SU-DHL-6 (cell line): ENCODE measurements around the gene MME.
"Not testable (repeated sequence)": the region's sequence is repeated elsewhere in the genome, so short reads cannot be mapped to it uniquely, and the experiment has no call there.

ENCODE experiments used
- H2AFZ ChIP-seq: fragments of 200-600 bp; sonication (generic); 2 replicates; pipeline ENCODE4 v1.6.1; 2014; ENCODE audit warnings: low read depth, mild to moderate bottlenecking, moderate library complexity, mixed read lengths, antibody characterized with exemption, low read length; ENCODE audit not compliant: severe bottlenecking
- H3F3A ChIP-seq: fragments of 200-600 bp; shearing (Covaris generic); 2 replicates; pipeline ENCODE4 v1.6.0; 2016; ENCODE audit warnings: antibody characterized with exemption, mild to moderate bottlenecking; ENCODE audit not compliant: insufficient read depth
- H3K27ac ChIP-seq: fragments of 200-600 bp; sonication (generic); 2 replicates; pipeline ENCODE4 v1.5.1; 2016; ENCODE audit warnings: low read depth, mild to moderate bottlenecking, low read length, moderate library complexity, mixed read lengths
- H3K27me3 ChIP-seq: fragments of 200-600 bp; sonication (generic), shearing (Covaris generic); 2 replicates; pipeline ENCODE4 v1.6.0; 2014; ENCODE audit warnings: mild to moderate bottlenecking, low read length
- H3K36me3 ChIP-seq: fragments of 200-600 bp; sonication (generic); 2 replicates; pipeline ENCODE4 v1.6.1; 2014; ENCODE audit warnings: mild to moderate bottlenecking, low read length, mixed read lengths
- H3K4me2 ChIP-seq: fragments of 300-600, 200-600 bp; shearing (Covaris generic), sonication (generic); 2 replicates; pipeline ENCODE4 v1.6.0; 2014; ENCODE audit warnings: low read length, low read depth, mild to moderate bottlenecking; ENCODE audit not compliant: poor library complexity, severe bottlenecking
- H3K4me3 ChIP-seq: fragments of 200-600 bp; sonication (generic); 2 replicates; pipeline ENCODE4 v1.5.1; 2014; ENCODE audit warnings: antibody characterized with exemption, low read length, mild to moderate bottlenecking, mixed read lengths; ENCODE audit not compliant: insufficient read depth, poor library complexity, severe bottlenecking
- H3K79me2 ChIP-seq: fragments of 200-600 bp; sonication (generic); 2 replicates; pipeline ENCODE4 v1.6.1; 2014; ENCODE audit warnings: mild to moderate bottlenecking, low read length, moderate library complexity; ENCODE audit not compliant: insufficient read depth
- H3K9ac ChIP-seq: fragments of 200-600 bp; sonication (generic); 2 replicates; pipeline ENCODE4 v1.7.0; 2014; ENCODE audit warnings: mild to moderate bottlenecking, low read length
- H3K9me2 ChIP-seq: fragments of 200-600 bp; sonication (generic); replicated peaks from 2 replicates; pipeline ENCODE4 v1.6.1; 2014; ENCODE audit warnings: low read length; ENCODE audit not compliant: insufficient read depth
- H3K9me3 ChIP-seq: fragments of 200-600 bp; sonication (generic); 2 replicates; pipeline ENCODE4 v1.6.1; 2014; ENCODE audit warnings: low read length, mixed read lengths; ENCODE audit not compliant: insufficient read depth
- H4K20me1 ChIP-seq: fragments of 200-600 bp; sonication (generic); 2 replicates; pipeline ENCODE4 v1.6.1; 2014; ENCODE audit warnings: low read depth, mild to moderate bottlenecking, antibody characterized with exemption, low read length, moderate library complexity, mixed read lengths
- CTCF ChIP-seq: fragments of 200-600 bp; sonication (generic); IDR thresholded peaks from one replicate; pipeline ENCODE4 v1.5.1; 2017; ENCODE audit warnings: antibody characterized with exemption, mild to moderate bottlenecking, low read length, moderate library complexity; ENCODE audit not compliant: insufficient read depth, poor library complexity, severe bottlenecking
- EZH2phosphoT487 ChIP-seq: fragments of 200-600 bp; sonication (generic), shearing (Covaris generic); conservative IDR thresholded peaks from 2 replicates; pipeline ENCODE4 v1.6.1; 2018; ENCODE audit warnings: mild to moderate bottlenecking, antibody characterized with exemption, low read length, moderate library complexity, mixed read lengths

The MME gene

DNA sequence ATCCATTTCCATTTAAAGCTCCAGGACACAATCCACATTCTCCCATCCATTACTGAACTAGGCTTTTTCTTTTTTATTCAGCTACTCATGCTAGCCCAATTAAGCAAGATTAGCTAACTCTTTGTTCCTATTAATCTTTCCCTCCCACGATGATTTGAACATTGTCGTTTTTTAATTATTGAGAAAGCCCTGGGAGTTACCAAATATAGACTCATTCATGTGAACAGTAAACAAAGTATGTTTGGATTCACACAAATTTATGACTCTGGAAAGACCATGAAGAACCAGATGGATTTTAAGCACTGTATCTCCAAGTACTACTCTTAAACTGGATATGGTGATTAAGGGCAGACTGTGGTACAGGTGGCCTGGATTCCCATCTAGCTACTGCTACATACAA lies 131.1 kb downstream of the MME start:
- Histone ChIP-seq H3K4me2 (no peak overlapping the region), H3K36me3 (no peaks in the 10 kb centered on the region), H3K9me3 (no peaks in the 10 kb centered on the region), H3F3A (no peaks in the 10 kb centered on the region), H3K9me2 (no peaks in the 10 kb centered on the region), H3K27ac (no peak overlapping the region), H3K4me3 (no peak overlapping the region), H4K20me1 (no peaks in the 10 kb centered on the region), H3K9ac (no peak overlapping the region), H3K27me3 (no peaks in the 10 kb centered on the region), H2AFZ (no peak overlapping the region), H3K79me2 (no peaks in the 10 kb centered on the region)
- TF ChIP-seq EZH2phosphoT487 (no peak), CTCF (no peak)

DNA sequence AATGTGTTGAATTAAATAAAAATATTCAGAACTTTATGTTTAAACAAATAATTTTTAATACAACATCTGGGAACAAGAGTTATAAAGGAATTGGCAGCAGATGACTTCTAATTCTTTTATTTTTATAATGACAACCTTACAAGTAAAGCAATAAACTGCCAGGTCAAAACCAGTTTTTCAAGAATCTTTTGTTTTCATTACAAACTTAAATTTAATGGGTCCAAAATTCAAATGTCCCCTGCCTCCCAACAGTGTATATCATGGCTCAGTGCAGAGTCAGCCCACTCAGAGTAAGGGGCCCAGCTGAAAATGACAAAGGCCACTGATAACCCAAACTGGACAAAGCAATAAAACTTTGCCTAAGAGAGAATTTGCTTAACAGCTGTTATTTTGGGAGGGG lies 131.8 kb downstream of the MME start:
- no peaks in the 10 kb centered on the region for H3K36me3 ChIP-seq
- TF ChIP-seq EZH2phosphoT487 (no peak), CTCF (no peak)
- H3K79me2 ChIP-seq = no peaks in the 10 kb centered on the region
- no peak overlapping the region for H3K4me3 ChIP-seq
- H3F3A ChIP-seq = no peaks in the 10 kb centered on the region
- H2AFZ ChIP-seq = no peak overlapping the region
- H3K9me2 ChIP-seq = no peaks in the 10 kb centered on the region
- H3K9ac ChIP-seq = no peak overlapping the region
- no peak overlapping the region for H3K27ac ChIP-seq
- H4K20me1 ChIP-seq = no peaks in the 10 kb centered on the region
- H3K4me2 ChIP-seq = no peak overlapping the region
- H3K9me3 ChIP-seq = no peaks in the 10 kb centered on the region
- no peaks in the 10 kb centered on the region for H3K27me3 ChIP-seq

- H3K9me2 ChIP-seq, H3K27me3 ChIP-seq, H3F3A ChIP-seq, H3K79me2 ChIP-seq, H4K20me1 ChIP-seq, H3K4me3 ChIP-seq, H3K36me3 ChIP-seq, H3K9ac ChIP-seq, H3K9me3 ChIP-seq, H3K27ac ChIP-seq, H3K4me2 ChIP-seq, H2AFZ ChIP-seq: not testable (repeated sequence)
Observed at GRCh38 chr3:155216007-155216406, 135.9 kb downstream of the MME start.

DNA sequence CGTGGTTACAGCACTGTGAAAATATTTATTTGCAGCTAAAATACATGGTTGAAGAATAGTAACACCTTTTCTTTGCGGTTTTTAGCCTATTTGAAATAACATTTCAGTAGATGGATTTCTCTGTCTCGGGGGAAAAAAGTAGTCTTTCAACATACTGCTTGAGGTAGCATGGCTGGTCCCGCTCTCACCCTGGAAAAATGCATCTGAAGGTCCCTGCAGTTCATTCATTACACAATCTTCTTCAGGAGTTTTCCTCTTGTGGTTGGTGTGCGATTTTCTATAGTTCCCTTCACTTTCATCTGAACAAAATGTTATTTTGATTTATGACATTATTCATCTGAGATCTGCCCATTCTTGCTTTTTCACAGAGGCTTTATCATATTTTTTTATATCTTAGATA lies 137.5 kb downstream of the MME start:
- Histone ChIP-seq H4K20me1 (no peaks in the 10 kb centered on the region), H3K27ac (no peak overlapping the region)
- no peak for TF ChIP-seq EZH2phosphoT487
- no peak for TF ChIP-seq CTCF

More for the DNA sequence above, 137.5 kb downstream of the MME start:
- Histone ChIP-seq H3F3A (no peaks in the 10 kb centered on the region), H3K9me3 (no peaks in the 10 kb centered on the region), H3K4me3 (no peak overlapping the region), H3K9me2 (no peaks in the 10 kb centered on the region), H3K79me2 (no peaks in the 10 kb centered on the region), H3K4me2 (no peak overlapping the region), H3K36me3 (no peaks in the 10 kb centered on the region), H3K9ac (no peak overlapping the region), H2AFZ (no peak overlapping the region), H3K27me3 (no peaks in the 10 kb centered on the region)
